ENCODE data around the gene WDFY4.

DNA sequence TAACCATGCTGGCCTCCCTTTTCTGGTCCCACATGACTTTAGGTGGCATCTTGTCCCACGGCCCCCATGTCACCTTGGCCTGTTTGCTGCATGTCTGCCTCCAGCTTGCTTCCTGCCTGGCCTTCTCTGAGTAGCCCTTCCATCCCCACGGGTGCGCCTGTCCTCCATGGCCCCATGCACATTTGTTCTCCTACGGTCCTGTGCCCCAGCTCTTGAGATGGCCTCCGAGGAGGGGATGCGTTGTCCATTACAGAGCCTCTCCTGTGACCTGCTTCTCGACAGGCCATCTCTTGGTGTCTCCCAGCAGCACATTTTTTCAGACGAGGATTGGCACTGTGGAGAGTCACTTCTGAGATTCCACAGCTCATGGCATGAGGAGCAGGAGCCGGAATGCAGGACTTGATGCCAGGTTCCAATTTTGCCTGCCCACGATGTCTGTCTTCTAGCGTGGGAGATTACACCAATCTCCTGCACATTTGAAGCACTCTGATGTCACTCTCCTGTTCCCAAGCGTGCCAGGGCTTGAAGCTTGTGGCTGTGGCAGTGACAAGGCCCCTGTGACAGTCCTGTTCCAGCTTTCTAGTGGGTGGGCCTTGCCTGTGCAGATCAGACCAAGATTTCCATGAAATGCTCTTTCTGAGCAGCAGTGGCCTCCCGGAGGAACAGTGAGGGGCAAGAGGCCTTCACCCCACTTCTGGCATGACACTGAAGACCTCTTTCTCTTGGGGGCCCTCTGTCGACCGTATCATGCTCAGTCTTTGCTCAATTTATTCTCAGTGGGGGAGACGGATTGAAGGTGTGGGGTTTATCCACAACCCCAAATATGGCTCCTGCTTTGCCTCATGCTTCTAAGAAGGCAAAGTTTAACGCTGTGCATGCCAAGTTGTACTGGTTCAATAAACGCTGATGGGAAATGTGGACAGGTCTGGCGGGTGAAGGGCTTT is 13.4 kb downstream of the WDFY4 start:
- TF ChIP-seq POLR2A (IDR thresholded peaks at IDR 0.05): no peak
- TF ChIP-seq, protein P1, sequence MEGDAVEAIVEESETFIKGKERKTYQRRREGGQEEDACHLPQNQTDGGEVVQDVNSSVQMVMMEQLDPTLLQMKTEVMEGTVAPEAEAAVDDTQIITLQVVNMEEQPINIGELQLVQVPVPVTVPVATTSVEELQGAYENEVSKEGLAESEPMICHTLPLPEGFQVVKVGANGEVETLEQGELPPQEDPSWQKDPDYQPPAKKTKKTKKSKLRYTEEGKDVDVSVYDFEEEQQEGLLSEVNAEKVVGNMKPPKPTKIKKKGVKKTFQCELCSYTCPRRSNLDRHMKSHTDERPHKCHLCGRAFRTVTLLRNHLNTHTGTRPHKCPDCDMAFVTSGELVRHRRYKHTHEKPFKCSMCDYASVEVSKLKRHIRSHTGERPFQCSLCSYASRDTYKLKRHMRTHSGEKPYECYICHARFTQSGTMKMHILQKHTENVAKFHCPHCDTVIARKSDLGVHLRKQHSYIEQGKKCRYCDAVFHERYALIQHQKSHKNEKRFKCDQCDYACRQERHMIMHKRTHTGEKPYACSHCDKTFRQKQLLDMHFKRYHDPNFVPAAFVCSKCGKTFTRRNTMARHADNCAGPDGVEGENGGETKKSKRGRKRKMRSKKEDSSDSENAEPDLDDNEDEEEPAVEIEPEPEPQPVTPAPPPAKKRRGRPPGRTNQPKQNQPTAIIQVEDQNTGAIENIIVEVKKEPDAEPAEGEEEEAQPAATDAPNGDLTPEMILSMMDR (IDR thresholded peaks at IDR 0.05): no peak
